Measurements from ENCODE around the gene SUSD1.

SUSD1 gene

DNA sequence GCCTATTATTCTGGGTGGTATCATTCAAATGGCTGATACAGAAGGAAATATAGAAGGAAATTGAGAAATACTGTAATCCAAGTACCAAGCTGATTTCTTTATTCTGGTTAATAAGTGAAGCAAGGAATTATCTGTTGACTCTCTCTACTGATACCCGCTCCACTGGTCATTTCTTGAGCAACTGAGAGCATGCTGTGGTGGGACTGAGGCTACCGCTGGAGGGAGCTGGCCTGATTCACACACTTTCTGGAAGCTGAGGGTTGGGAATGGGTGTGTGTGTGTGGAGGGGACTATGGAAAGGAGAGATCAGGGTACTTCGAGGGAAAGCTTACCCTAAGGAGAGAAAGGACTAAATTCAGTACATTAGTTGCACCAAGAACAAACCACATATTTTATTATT, 174.4 kb downstream of the SUSD1 start:
- no peak for TF ChIP-seq RAD21 (IDR thresholded peaks at IDR 0.05; ENCODE audit: low read depth)
- TF ChIP-seq EP300 (IDR thresholded peaks at IDR 0.05; ENCODE audit: borderline replicate concordance): no peak
- TF ChIP-seq TCF12 (IDR thresholded peaks at IDR 0.05; ENCODE audit: low read depth): no peak
- TF ChIP-seq CEBPB (IDR thresholded peaks at IDR 0.05): no peak
- no peak for TF ChIP-seq TEAD4 (IDR thresholded peaks at IDR 0.05)
- TF ChIP-seq, protein P1, sequence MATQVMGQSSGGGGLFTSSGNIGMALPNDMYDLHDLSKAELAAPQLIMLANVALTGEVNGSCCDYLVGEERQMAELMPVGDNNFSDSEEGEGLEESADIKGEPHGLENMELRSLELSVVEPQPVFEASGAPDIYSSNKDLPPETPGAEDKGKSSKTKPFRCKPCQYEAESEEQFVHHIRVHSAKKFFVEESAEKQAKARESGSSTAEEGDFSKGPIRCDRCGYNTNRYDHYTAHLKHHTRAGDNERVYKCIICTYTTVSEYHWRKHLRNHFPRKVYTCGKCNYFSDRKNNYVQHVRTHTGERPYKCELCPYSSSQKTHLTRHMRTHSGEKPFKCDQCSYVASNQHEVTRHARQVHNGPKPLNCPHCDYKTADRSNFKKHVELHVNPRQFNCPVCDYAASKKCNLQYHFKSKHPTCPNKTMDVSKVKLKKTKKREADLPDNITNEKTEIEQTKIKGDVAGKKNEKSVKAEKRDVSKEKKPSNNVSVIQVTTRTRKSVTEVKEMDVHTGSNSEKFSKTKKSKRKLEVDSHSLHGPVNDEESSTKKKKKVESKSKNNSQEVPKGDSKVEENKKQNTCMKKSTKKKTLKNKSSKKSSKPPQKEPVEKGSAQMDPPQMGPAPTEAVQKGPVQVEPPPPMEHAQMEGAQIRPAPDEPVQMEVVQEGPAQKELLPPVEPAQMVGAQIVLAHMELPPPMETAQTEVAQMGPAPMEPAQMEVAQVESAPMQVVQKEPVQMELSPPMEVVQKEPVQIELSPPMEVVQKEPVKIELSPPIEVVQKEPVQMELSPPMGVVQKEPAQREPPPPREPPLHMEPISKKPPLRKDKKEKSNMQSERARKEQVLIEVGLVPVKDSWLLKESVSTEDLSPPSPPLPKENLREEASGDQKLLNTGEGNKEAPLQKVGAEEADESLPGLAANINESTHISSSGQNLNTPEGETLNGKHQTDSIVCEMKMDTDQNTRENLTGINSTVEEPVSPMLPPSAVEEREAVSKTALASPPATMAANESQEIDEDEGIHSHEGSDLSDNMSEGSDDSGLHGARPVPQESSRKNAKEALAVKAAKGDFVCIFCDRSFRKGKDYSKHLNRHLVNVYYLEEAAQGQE (IDR thresholded peaks at IDR 0.05; ENCODE audit: low read depth): no peak
- TF ChIP-seq NFIC (IDR thresholded peaks at IDR 0.05): no peak
- no peak for TF ChIP-seq FOXM1 (IDR thresholded peaks at IDR 0.05; ENCODE audit: borderline replicate concordance, low read depth)
- TF ChIP-seq TAF1 (IDR thresholded peaks at IDR 0.05; ENCODE audit: low read depth): no peak
- no peak for TF ChIP-seq CREB1 (IDR thresholded peaks at IDR 0.05; ENCODE audit: low read depth)
- TF ChIP-seq, protein P2, sequence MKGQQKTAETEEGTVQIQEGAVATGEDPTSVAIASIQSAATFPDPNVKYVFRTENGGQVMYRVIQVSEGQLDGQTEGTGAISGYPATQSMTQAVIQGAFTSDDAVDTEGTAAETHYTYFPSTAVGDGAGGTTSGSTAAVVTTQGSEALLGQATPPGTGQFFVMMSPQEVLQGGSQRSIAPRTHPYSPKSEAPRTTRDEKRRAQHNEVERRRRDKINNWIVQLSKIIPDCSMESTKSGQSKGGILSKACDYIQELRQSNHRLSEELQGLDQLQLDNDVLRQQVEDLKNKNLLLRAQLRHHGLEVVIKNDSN (IDR thresholded peaks at IDR 0.05): no peak
- TF ChIP-seq, protein P3, sequence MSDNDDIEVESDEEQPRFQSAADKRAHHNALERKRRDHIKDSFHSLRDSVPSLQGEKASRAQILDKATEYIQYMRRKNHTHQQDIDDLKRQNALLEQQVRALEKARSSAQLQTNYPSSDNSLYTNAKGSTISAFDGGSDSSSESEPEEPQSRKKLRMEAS (IDR thresholded peaks at IDR 0.05): no peak

DNA sequence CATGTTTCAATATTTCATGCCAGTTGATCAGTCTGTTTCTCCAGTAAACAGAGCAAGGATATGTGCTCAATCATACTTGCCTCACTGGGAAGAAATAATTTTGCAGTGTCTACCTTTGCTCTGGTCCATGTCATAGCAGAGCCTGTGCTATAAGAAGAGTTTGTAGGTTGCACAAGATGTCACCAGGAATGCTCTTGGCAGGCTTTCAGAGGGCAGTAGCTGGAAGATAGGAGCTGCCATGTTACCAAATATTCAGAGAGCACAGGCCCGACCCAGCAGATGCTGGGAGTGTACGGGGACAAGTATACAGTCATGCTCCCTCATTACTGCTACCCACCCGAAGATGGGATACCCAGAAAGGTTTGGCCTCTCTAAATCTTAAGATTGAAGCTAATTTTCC, 175.8 kb downstream of the SUSD1 start:
- TF ChIP-seq TCF12 (IDR thresholded peaks at IDR 0.05; ENCODE audit: low read depth) (no peak), TAF1 (IDR thresholded peaks at IDR 0.05; ENCODE audit: low read depth) (no peak), EP300 (IDR thresholded peaks at IDR 0.05; ENCODE audit: borderline replicate concordance) (no peak), EGR1 (IDR thresholded peaks at IDR 0.05) (no peak), YY1 (IDR thresholded peaks at IDR 0.05; ENCODE audit: low read depth) (no peak), CREB1 (IDR thresholded peaks at IDR 0.05; ENCODE audit: low read depth) (no peak), ZBTB7A (IDR thresholded peaks at IDR 0.05; ENCODE audit: low read depth) (no peak), NFIC (IDR thresholded peaks at IDR 0.05) (no peak), TEAD4 (IDR thresholded peaks at IDR 0.05) (no peak), FOXM1 (IDR thresholded peaks at IDR 0.05; ENCODE audit: borderline replicate concordance, low read depth) (no peak), CEBPB (IDR thresholded peaks at IDR 0.05) (no peak)
- TF ChIP-seq, protein P2 (IDR thresholded peaks at IDR 0.05): no peak
- TF ChIP-seq, protein P1 (IDR thresholded peaks at IDR 0.05; ENCODE audit: low read depth): no peak

DNA sequence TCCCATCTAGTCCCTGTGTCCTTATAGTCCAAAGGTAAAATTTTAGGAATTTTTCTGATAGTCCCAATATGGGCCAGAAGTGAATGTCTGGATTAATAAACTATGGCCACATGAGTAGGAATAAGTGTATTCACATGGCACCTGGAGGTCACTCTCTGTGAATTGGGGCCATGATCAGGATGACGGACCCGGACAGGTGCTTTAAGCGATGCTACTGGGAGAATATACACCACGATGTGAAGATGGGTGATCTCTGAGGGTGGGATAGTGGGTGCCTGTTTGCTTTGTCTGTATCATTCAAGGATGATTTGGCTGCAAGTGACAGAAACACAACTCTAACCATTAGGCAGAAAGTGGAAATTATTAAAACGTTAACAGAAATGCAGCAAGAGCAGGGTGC, 177.3 kb downstream of the SUSD1 start:
- no peak for TF ChIP-seq TAF1 (IDR thresholded peaks at IDR 0.05; ENCODE audit: low read depth)

DNA sequence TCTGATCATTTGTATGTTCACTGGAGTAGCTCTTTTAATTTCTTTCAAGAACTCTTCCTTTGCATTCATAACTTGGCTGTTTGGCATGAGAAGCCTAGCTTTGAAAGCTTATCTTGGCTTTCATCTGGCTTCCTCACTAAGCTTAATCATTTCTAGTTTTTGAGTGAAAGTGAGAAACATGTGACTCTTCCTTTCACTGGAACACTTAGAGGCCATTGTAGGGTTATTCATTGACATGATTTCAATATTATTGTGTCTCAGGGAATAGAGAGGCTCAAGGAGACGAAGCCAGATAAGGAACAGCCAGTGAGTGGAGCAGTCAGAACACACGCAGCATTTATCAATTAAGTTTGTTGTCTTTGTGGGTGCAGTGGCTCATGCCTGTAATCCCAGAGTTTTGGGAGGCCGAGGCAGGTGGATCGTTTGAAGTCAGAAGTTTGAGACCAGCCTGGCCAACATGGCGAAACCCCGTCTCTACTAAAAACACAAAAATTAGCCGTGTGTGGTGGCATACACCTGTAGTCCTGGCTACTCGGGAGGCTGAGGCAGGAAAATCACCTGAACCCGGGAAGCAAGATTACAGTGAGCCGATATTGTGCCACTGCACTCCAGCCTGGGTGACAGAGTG, 180.2 kb downstream of the SUSD1 start:
- no peak for TF ChIP-seq CEBPB (IDR thresholded peaks at IDR 0.05)
- TF ChIP-seq TEAD4 (IDR thresholded peaks at IDR 0.05): no peak
- TF ChIP-seq ZBTB7A (IDR thresholded peaks at IDR 0.05; ENCODE audit: low read depth): no peak
- no peak for TF ChIP-seq CREB1 (IDR thresholded peaks at IDR 0.05; ENCODE audit: low read depth)
- no peak for TF ChIP-seq RAD21 (IDR thresholded peaks at IDR 0.05; ENCODE audit: low read depth)
- TF ChIP-seq TAF1 (IDR thresholded peaks at IDR 0.05; ENCODE audit: low read depth): no peak
- TF ChIP-seq, protein P2 (IDR thresholded peaks at IDR 0.05): no peak
- no peak for TF ChIP-seq NFIC (IDR thresholded peaks at IDR 0.05)
- TF ChIP-seq, protein P1 (IDR thresholded peaks at IDR 0.05; ENCODE audit: low read depth): no peak
- no peak for TF ChIP-seq YY1 (IDR thresholded peaks at IDR 0.05; ENCODE audit: low read depth)
- TF ChIP-seq EP300 (IDR thresholded peaks at IDR 0.05; ENCODE audit: borderline replicate concordance): no peak
- no peak for TF ChIP-seq EGR1 (IDR thresholded peaks at IDR 0.05)
- TF ChIP-seq FOXM1 (IDR thresholded peaks at IDR 0.05; ENCODE audit: borderline replicate concordance, low read depth): no peak
- TF ChIP-seq, protein P3 (IDR thresholded peaks at IDR 0.05): no peak
- TF ChIP-seq TCF12 (IDR thresholded peaks at IDR 0.05; ENCODE audit: low read depth): no peak
